HG03135 (cell line): Measurements from ENCODE around the gene MRPS10.
"Not testable (repeated sequence)": the region's sequence is repeated elsewhere in the genome, so short reads cannot be mapped to it uniquely, and the experiment has no call there.

Experiments
- ATAC-seq: cut with Tn5 transposase; IDR thresholded peaks from one replicate; pipeline ENCODE4 v1.9.1; 2021; ENCODE audit warnings: mild to moderate bottlenecking, moderate library complexity; ENCODE audit not compliant: unreplicated experiment

Gene MRPS10

GRCh38 chr6:42239736-42240375 is 22.2 kb upstream of the MRPS10 start:
- ATAC-seq, result no peak

GRCh38 chr6:42239333-42239732 is 21.7 kb upstream of the MRPS10 start:
- no peak for ATAC-seq

- no peak for ATAC-seq
Observed at GRCh38 chr6:42237857-42238256, 20.2 kb upstream of the MRPS10 start.

GRCh38 chr6:42236682-42237473 is 19.2 kb upstream of the MRPS10 start:
- no peak for ATAC-seq

DNA sequence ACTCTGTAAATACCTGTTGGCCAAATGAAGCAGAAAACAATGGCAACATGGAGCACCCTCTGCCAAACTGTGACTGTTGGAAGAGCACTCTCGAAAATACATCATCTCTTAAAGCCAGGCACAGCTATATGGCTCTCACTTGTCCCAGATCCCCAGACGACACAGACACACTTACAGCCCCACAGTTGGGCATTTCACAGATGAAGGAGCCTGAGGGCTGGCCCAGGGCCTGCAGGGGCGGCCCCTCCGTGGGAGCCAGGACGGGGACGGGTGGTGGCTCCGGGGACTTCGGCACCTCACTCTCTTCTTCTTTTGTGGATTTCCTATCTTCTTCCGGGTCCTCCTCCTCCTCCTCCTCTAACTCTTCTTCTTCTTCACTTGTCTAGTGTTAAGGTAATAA is 18.4 kb upstream of the MRPS10 start:
- no peak for ATAC-seq

DNA sequence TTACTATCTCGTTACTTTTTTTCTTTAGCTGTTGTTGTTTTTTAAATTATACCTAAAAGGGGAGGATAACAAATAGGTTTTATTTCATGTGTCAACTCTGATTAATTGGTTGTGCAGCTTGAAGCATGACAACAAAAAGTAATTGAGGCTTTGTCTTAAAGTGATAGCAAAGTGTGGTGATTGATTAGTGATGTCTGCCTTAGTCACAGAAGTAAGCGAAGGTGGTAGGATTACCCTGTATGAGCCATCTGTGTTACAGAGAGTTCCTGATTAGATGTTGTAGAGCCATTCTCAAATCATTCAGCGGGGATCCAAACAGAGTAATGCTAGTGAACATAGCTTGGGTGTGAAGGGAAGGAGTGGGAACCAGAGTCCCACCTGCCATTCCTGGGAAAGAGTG is 14.4 kb upstream of the MRPS10 start:
- no peak for ATAC-seq

- no peak for ATAC-seq
Observed at GRCh38 chr6:42230345-42231321, 13.0 kb upstream of the MRPS10 start.

- no peak for ATAC-seq
Observed at GRCh38 chr6:42229506-42230119, 12.0 kb upstream of the MRPS10 start.

- ATAC-seq, result no peak
Observed at GRCh38 chr6:42228305-42228704, 10.6 kb upstream of the MRPS10 start.

GRCh38 chr6:42227173-42227850 is 9.7 kb upstream of the MRPS10 start:
- ATAC-seq, result no peak

DNA sequence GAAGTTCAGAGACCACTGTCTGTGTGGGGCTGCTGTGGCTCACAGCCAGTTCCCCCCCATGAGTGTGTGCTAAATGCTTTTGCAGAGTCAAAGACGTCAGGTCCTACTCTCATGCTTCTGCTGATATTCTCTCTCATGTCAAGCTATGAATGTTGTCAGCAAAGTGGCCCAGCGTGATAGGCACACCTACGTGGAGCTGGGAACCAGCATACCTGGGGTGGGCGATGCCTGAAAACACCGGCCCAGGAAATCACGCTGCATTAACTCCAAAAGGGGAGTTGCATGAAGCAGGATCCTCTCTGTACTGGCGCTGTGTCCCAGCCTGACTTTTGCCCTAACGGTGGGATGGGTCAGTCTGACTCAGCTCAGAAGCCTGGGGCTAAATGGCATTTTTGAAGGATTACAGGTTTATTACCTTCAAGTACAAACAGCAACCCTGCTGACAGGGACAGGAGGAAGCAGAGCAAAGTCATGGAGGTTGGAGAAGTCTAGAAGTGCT is 9.0 kb upstream of the MRPS10 start:
- no peak for ATAC-seq

DNA sequence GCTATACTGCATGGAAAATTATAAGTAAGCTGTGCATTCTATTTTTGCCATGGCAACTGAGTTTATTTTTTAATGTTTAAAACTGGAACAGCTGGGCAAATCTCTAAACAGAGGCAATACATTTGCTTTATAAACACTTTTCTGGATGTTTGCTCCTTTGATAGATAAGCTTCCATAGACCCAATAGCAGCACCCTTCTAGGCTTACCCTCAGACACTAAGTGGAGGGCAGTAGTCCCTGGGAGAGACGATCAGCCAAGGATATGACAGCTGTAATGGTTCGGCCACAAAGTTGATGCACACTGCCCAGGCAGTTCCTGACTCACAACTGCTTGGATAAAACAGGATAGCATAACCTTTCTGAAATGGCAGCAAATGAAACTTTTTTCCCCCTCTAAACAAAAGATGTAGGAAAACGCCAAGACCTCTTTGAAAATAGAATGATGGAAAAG is 8.5 kb upstream of the MRPS10 start:
- ATAC-seq, result no peak

GRCh38 chr6:42225419-42225818 is 7.8 kb upstream of the MRPS10 start:
- no peak for ATAC-seq

DNA sequence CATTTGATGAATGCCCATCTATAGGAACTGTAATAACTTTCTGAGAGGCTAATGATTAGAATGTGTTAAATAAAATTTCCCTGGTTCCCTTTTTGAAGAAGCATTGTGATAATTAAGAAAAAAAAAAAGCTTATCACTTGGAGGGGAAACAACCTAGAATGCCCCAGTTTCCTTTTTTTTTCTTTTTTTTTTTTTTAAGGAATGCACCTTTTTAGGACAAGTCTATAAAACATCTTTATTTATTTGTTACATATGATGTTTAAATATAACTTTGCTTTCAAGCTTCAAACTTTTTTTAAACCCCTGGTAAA is 7.3 kb upstream of the MRPS10 start:
- ATAC-seq, result no peak

DNA sequence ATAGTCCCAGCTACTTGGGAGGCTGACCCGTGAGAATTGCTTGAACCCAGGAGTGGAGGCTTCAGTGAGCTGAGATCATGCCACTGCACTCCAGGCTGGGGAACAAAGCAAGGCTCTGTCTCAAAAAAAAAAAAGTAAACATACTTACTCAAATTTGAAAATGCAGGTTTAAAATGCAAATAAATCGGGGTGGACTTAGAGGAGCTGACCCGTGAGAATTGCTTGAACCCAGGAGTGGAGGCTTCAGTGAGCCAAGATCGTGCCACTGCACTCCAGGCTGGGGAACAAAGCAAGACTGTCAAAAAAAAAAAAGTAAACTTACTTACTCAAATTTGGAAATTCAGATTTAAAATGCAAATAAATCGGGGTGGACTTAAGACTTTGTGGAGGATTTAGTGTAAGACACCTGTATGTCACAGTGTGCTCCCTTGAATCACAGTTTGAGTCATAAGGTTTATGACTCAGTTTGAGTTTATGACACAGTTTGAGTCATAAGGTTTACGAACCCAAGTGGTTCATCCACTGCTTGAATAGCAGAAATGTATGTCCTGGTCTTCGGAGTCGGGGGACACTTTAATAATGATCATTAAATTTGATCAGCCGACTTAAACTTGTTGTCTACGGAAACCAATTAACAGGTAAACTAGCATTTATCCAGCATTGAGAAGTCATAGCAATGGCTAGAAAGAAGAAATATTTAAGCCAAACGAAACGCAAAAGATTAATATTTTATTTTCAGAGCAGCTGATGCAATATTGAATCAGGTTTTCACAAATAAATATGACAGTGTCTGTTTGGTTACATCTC is 6.8 kb upstream of the MRPS10 start:
- ATAC-seq, result peak; percentile 76

- no peak for ATAC-seq
Observed at GRCh38 chr6:42222448-42222847, 4.8 kb upstream of the MRPS10 start.

DNA sequence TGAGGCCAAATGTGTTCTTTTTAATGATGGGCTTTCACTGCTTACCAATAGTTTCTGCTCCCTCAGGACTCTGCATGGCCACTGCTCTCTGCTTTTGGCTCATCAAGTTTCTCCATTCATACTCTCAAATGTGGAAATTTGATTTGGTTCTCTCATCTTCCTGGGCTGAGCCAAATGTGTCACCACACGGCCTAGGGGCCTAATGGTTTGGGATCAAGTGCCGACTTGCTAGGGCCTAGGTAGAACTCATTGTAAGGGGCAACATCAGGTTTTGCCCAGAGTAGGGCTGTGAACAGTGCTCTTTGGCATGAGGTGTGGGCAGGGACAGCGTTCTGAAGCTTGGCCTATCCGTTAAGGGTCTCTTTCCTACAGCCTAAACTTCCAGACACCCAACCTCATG is 3.9 kb upstream of the MRPS10 start:
- ATAC-seq, result no peak

DNA sequence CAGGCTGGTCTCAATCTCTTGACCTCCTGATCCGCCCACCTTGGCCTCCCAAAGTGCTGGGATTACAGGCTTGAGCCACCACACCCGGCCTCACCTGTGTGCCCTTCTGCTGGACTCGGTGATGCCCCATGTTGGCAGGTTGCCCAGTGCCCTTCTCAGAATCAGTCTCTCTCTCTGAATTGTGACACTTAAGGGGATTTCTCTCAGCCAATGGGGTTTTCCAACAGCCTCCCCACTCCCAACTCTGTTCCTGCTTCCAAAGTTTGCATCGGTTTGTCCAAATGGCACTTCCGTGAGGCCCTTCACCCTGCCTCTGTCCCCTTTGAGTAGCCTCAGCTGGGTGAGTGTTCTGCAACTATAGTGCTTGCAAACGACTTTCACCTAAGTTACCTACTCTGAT is 3.1 kb upstream of the MRPS10 start:
- no peak for ATAC-seq

DNA sequence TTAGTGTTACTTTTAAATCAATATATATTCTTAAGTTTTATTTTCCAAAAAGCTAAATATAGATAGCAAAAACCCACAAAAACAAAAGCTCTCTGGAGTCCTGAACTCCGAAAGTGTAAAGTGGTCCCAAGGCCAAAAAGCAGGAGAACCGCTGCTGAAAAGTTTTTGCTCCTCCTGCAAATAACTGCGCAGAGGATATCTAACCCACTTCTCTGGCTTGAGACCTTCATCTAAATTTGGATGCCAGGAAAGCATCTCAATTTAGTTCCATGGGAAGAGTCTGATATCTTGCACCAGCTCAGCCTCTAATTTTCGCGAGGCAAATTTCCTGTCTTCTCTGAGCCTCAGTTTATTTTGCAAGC is 523 bp downstream of the MRPS10 start:
- no peak for ATAC-seq

DNA sequence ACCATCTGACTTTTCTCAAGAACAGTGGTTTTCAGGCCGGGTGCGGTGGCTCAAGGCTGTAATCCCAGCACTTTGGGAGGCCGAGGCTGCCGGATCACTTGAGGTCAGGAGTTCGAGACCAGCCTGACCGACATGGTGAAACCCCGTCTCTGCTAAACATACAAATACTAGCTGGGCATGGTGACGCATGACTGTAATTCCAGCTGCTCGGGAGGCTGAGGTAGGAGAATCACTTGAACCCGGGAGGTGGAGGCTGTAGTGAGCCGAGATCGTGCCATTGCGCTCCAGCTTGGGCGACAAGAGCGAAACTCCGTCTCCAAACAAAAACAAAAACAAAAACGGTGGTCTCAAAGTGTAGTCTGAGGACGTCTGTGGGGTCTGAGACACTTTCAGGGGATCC is 1.2 kb downstream of the MRPS10 start:
- ATAC-seq, result not testable (repeated sequence)
